HepG2 (cell line): ENCODE measurements around the gene POLD3. TPM values are rescaled to one million over a fixed set of nuclear protein-coding genes. Genes with fewer than 3 reads are reported as not detected.

ENCODE experiments used
- ATAC-seq: fragments of 200-7000 bp; cut with Tn5 transposase; 3 replicates; pipeline ENCODE4 v1.9.1; 2020; ENCODE audit warnings: mild to moderate bottlenecking, moderate library complexity
- BruUV-seq: library from RNA; stranded (reverse); fragments of 400-500 nt; replicated peaks from 2 replicates; lab custom pipeline; 2021; lab: Mats Ljungman, UMichigan
- CTCF ChIA-PET: fragments of 300-600 bp; formaldehyde crosslinking; extraction: SDS; loops from one replicate; lab custom pipeline; 2021; ENCODE audit warnings: low total read pairs, inconsistent platforms, low intra/inter-chr PET ratio; lab: Yijun Ruan, JAX
- POLR2A ChIA-PET: fragments of 350-600 bp; sonication (Branson Sonifier 250); formaldehyde crosslinking; loops from one replicate; lab custom pipeline; 2020; ENCODE audit warnings: antibody characterized with exemption, inconsistent platforms; lab: Yijun Ruan, JAX
- DNase-seq: peaks from one replicate; pipeline ENCODE4 v3.0.0-alpha.2; 2015; ENCODE audit warnings: low spot score
- FAIRE-seq: peaks from 3 replicates; lab custom pipeline; 2011; peaks lifted over from hg19 to GRCh38; lab: Jason Lieb, UNC
- H2AFZ ChIP-seq: one replicate; pipeline ENCODE4 v1.6.1; 2011; ENCODE audit warnings: low read length, inconsistent platforms
- H3K27ac ChIP-seq: fragments of 300-600 bp; 3 replicates; pipeline ENCODE4 v1.8.0; 2011; ENCODE audit warnings: mixed run types, mild to moderate bottlenecking, mixed read lengths, low read length, inconsistent platforms; ENCODE audit not compliant: insufficient read depth; ENCODE audit errors: extremely low read length
- H3K27me3 ChIP-seq, 2 experiments: fragments of 200-600 bp in 1 of 2; 2 replicates in 1 of 2; 3 replicates in 1 of 2; pipeline versions ENCODE4 v1.6.0 to v1.8.0; 2011; ENCODE audit warnings: low read length in 2 of 2, mild to moderate bottlenecking in 2 of 2, moderate library complexity in 2 of 2, inconsistent platforms in 1 of 2; ENCODE audit not compliant: insufficient read depth in 2 of 2, control insufficient read depth in 1 of 2
- H3K36me3 ChIP-seq, 2 experiments: fragments of 200-600 bp in 1 of 2; replicated peaks in 1 of 2; 2 replicates in 1 of 2; 3 replicates in 1 of 2; pipeline versions ENCODE4 v1.5.1 to v1.8.0; 2011; ENCODE audit warnings: low read length in 2 of 2, inconsistent platforms in 1 of 2; ENCODE audit not compliant: insufficient read depth in 2 of 2, control insufficient read depth in 1 of 2
- H3K4me1 ChIP-seq: 2 replicates; pipeline ENCODE4 v1.5.1; 2012; ENCODE audit warnings: low read length, inconsistent platforms; ENCODE audit not compliant: insufficient read depth
- H3K4me2 ChIP-seq: 2 replicates; pipeline ENCODE4 v1.6.0; 2011; ENCODE audit warnings: low read depth, low read length, inconsistent platforms
- H3K4me3 ChIP-seq, 3 experiments: fragments of 200-600 bp in 1 of 3; sonication (generic), shearing (Covaris generic) in 1 of 3; replicated peaks in 1 of 3; 2 replicates each; pipeline ENCODE4 v1.5.1; 2011 to 2016; ENCODE audit warnings: low read length in 3 of 3, inconsistent platforms in 2 of 3, low read depth in 2 of 3, mild to moderate bottlenecking in 2 of 3, control low read depth in 1 of 3, mixed read lengths in 1 of 3; ENCODE audit not compliant: insufficient read depth in 1 of 3
- H3K79me2 ChIP-seq: one replicate; pipeline ENCODE4 v1.6.1; 2011; ENCODE audit warnings: low read length, inconsistent platforms; ENCODE audit not compliant: insufficient read depth
- H3K9ac ChIP-seq: 2 replicates; pipeline ENCODE4 v1.6.0; 2011; ENCODE audit warnings: mild to moderate bottlenecking, low read depth, low read length, inconsistent platforms; ENCODE audit not compliant: insufficient read depth
- H3K9me3 ChIP-seq: 2 replicates; pipeline ENCODE4 v1.5.1; 2012; ENCODE audit warnings: mild to moderate bottlenecking, low read length
- H4K20me1 ChIP-seq: 2 replicates; pipeline ENCODE4 v1.6.0; 2011; ENCODE audit warnings: inconsistent platforms, mild to moderate bottlenecking, low read length, moderate library complexity; ENCODE audit not compliant: insufficient read depth
- KLF6 ChIP-seq: IDR thresholded peaks from 2 replicates; pipeline ENCODE4 v1.8.0; 2016; ENCODE audit warnings: missing biosample characterization, missing genetic modification reagents
- ZKSCAN5 ChIP-seq: sonication (generic); formaldehyde crosslinking; IDR thresholded peaks from 2 replicates; pipeline ENCODE4 v1.5.1; 2020; ENCODE audit warnings: mild to moderate bottlenecking, missing genetic modification reagents
- ZNF296 ChIP-seq: sonication (generic); formaldehyde crosslinking; conservative IDR thresholded peaks from 2 replicates; pipeline ENCODE4 v1.5.0; 2020; ENCODE audit warnings: mild to moderate bottlenecking, missing genetic modification reagents
- ZNF713 ChIP-seq: sonication (generic); formaldehyde crosslinking; IDR thresholded peaks from 2 replicates; pipeline ENCODE4 v1.4.0; 2020; ENCODE audit warnings: mild to moderate bottlenecking, missing genetic modification reagents
- WGBS: methylation state at CpG from one replicate; pipeline ENCODE4 v1.1.6; 2017; ENCODE audit warnings: low lambda C conversion rate; 5-methylcytosine and 5-hydroxymethylcytosine counted together
- in situ Hi-C: cut with HindIII; loops from 2 replicates; pipeline ENCODE4 v1.10.0; 2017; ENCODE audit warnings: low pct_unique_long_range_greater_than_20kb; ENCODE audit not compliant: extremely low pct_ligation_motif_present
- intact Hi-C: fragments of 100-400 bp; cut with micrococcal nuclease; formaldehyde crosslinking; loops from one replicate; pipeline ENCODE4 v1.10.0; 2022; ENCODE audit not compliant: unreplicated experiment
- polyA plus RNA-seq, 8 experiments: library from polyadenylated mRNA; depleted of rRNA in 3 of 8; stranded (reverse) in 7 of 8; unstranded in 1 of 8; fragments of >200 nt; fragmentation: Illumina TruSeq in 4 of 8; extraction: Trizol in 4 of 8; gene quantifications; 2 replicates each; pipeline versions ENCODE4 v1.2.1 to v1.2.3, GENCODE V29; 2011 to 2016; ENCODE audit warnings: low read depth in 4 of 8, missing spikeins in 1 of 8, mixed read lengths in 1 of 8; ENCODE audit not compliant: insufficient read depth in 1 of 8
- total RNA-seq, 5 experiments: library from RNA; depleted of rRNA; stranded (reverse); fragments of >200 nt; fragmentation: Illumina TruSeq; extraction: Trizol; gene quantifications; 2 replicates each; pipeline ENCODE4 v1.2.3, GENCODE V29; 2016; ENCODE audit warnings: low read depth in 1 of 5
- TF ChIP-seq, protein P1 (sequence below): sonication (generic); formaldehyde crosslinking; IDR thresholded peaks from 2 replicates; pipeline ENCODE4 v1.9.0; 2021; ENCODE audit warnings: mild to moderate bottlenecking, missing genetic modification reagents

The POLD3 gene
- total and polyA plus RNA-seq, 2 of the 13 experiments (the other 11 are each of a cell fraction or from before 2014, with no cell fraction given): 6.3 to 18.9 TPM

- H3K4me1 ChIP-seq: no peaks in the 10 kb centered on the region
- no peaks in the 10 kb centered on the region for H3K9me3 ChIP-seq
- H3K79me2 ChIP-seq: no peaks in the 10 kb centered on the region
- H3K4me3 ChIP-seq: no peak overlapping the region
- ChIA-PET POLR2A (interaction anchor here (1.1 kb wide), 1 partner anchor 8 kb away, joined by 3 read pairs; no protein-coding TSS in a partner anchor), CTCF (no interaction called here)
- H3K4me2 ChIP-seq: no peak overlapping the region
- H3K27ac ChIP-seq: no peak overlapping the region
- intact Hi-C loops: no loop called here
- peaks cover 1 to 2% of the 10 kb centered on the region in 2 experiments; a peak in 2 of 5 replicates for H3K27me3 ChIP-seq
- ATAC-seq (peak; percentile 8; the same call in 1 of the 3 replicates), FAIRE-seq (no peak), DNase-seq (no peak)
- no peaks in the 10 kb centered on the region for H4K20me1 ChIP-seq
- in situ Hi-C loops: no loop called here
- no peak overlapping the region for H3K9ac ChIP-seq
- WGBS: 59% methylated on average over 13 of the region's 18 CpGs
- no peak overlapping the region for H2AFZ ChIP-seq
- no peaks in the 10 kb centered on the region for H3K36me3 ChIP-seq
- no TSS peak for BruUV-seq
- TF ChIP-seq, protein P1, sequence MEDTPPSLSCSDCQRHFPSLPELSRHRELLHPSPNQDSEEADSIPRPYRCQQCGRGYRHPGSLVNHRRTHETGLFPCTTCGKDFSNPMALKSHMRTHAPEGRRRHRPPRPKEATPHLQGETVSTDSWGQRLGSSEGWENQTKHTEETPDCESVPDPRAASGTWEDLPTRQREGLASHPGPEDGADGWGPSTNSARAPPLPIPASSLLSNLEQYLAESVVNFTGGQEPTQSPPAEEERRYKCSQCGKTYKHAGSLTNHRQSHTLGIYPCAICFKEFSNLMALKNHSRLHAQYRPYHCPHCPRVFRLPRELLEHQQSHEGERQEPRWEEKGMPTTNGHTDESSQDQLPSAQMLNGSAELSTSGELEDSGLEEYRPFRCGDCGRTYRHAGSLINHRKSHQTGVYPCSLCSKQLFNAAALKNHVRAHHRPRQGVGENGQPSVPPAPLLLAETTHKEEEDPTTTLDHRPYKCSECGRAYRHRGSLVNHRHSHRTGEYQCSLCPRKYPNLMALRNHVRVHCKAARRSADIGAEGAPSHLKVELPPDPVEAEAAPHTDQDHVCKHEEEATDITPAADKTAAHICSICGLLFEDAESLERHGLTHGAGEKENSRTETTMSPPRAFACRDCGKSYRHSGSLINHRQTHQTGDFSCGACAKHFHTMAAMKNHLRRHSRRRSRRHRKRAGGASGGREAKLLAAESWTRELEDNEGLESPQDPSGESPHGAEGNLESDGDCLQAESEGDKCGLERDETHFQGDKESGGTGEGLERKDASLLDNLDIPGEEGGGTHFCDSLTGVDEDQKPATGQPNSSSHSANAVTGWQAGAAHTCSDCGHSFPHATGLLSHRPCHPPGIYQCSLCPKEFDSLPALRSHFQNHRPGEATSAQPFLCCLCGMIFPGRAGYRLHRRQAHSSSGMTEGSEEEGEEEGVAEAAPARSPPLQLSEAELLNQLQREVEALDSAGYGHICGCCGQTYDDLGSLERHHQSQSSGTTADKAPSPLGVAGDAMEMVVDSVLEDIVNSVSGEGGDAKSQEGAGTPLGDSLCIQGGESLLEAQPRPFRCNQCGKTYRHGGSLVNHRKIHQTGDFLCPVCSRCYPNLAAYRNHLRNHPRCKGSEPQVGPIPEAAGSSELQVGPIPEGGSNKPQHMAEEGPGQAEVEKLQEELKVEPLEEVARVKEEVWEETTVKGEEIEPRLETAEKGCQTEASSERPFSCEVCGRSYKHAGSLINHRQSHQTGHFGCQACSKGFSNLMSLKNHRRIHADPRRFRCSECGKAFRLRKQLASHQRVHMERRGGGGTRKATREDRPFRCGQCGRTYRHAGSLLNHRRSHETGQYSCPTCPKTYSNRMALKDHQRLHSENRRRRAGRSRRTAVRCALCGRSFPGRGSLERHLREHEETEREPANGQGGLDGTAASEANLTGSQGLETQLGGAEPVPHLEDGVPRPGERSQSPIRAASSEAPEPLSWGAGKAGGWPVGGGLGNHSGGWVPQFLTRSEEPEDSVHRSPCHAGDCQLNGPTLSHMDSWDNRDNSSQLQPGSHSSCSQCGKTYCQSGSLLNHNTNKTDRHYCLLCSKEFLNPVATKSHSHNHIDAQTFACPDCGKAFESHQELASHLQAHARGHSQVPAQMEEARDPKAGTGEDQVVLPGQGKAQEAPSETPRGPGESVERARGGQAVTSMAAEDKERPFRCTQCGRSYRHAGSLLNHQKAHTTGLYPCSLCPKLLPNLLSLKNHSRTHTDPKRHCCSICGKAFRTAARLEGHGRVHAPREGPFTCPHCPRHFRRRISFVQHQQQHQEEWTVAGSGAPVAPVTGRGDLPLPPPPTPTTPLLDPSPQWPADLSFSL (CRISPR knock-in tag): no peak
- TF ChIP-seq ZNF713 (CRISPR knock-in tag) (no peak), ZNF296 (no peak), KLF6 (CRISPR knock-in tag) (no peak), ZKSCAN5 (CRISPR knock-in tag) (no peak)
These were observed 88.5 kb downstream of the POLD3 start for GRCh38 chr11:74680703-74681531.
